Suprapubic skin (tissue), 4 donors: ENCODE data around the gene GLT8D1. TPM values are rescaled to one million over a fixed set of nuclear protein-coding genes. Genes with fewer than 3 reads are reported as not detected.

Experiments used
- DNase-seq, 2 donors: peaks; one replicate each; pipeline ENCODE4 v3.0.0-alpha.2; 2019; ENCODE audit warnings: low spot score in 2 of 2
- H3K27ac ChIP-seq: fragments of 200-600 bp; sonication (generic); one replicate; pipeline ENCODE4 v1.5.1; 2019
- H3K27me3 ChIP-seq: fragments of 200-600 bp; sonication (generic); one replicate; pipeline ENCODE4 v1.5.1; 2019
- H3K36me3 ChIP-seq: fragments of 200-600 bp; sonication (generic); one replicate; pipeline ENCODE4 v1.5.1; 2019
- H3K4me1 ChIP-seq: fragments of 200-600 bp; sonication (generic); one replicate; pipeline ENCODE4 v1.5.1; 2019
- H3K4me3 ChIP-seq: fragments of 200-600 bp; sonication (generic); one replicate; pipeline ENCODE4 v1.5.1; 2019; ENCODE audit warnings: mild to moderate bottlenecking
- H3K9me3 ChIP-seq: fragments of 200-600 bp; sonication (generic); one replicate; pipeline ENCODE4 v1.5.1; 2019
- CTCF ChIP-seq, 2 donors: fragments of 200-600 bp in 1 of 2; fragments of 450-650 bp in 1 of 2; sonication (generic) in 1 of 2; IDR thresholded peaks; one replicate each; pipeline ENCODE4 v1.5.1; 2016 to 2019; ENCODE audit warnings: antibody characterized with exemption in 2 of 2, mild to moderate bottlenecking in 1 of 2, moderate library complexity in 1 of 2
- EP300 ChIP-seq: sonication (generic); formaldehyde crosslinking; IDR thresholded peaks from one replicate; pipeline ENCODE4 v1.6.1; 2017; ENCODE audit warnings: antibody characterized with exemption
- POLR2A ChIP-seq, 2 donors: fragments of 450-650 bp; IDR thresholded peaks; one replicate each; pipeline ENCODE4 v1.6.1; 2017; ENCODE audit warnings: antibody characterized with exemption in 2 of 2, mild to moderate bottlenecking in 2 of 2, moderate library complexity in 2 of 2
- POLR2AphosphoS5 ChIP-seq, 3 donors: sonication (generic); formaldehyde crosslinking; IDR thresholded peaks; one replicate each; pipeline ENCODE4 v1.6.1; 2017; ENCODE audit warnings: antibody characterized with exemption in 3 of 3
- WGBS: methylation state at CpG from one replicate; pipeline ENCODE4 v1.1.5; 2018; 5-methylcytosine and 5-hydroxymethylcytosine counted together
- total RNA-seq, 4 donors: library from RNA; depleted of rRNA; stranded (reverse); fragments of >200 nt; gene quantifications; one replicate each; pipeline ENCODE4 v1.1.0, GENCODE V29; 2016

The GLT8D1 gene
- total RNA-seq, 4 donors from 2014 or later = 24.1 to 43.9 (median 28.7) TPM

GRCh38 chr3:52670621-52671521 is 34.7 kb downstream of the GLT8D1 start:
- no peak overlapping the region for H3K4me3 ChIP-seq
- no peak for TF ChIP-seq EP300
- TF ChIP-seq POLR2AphosphoS5 (IDR thresholded peaks at IDR 0.05) = no peak
- TF ChIP-seq POLR2A (IDR thresholded peaks at IDR 0.05) = no peak
- no peak for DNase-seq
- H3K27ac ChIP-seq = peak overlapping the region; percentile 51
- H3K27me3 ChIP-seq = no peaks in the 10 kb centered on the region
- WGBS = 65% methylated on average over 9 of the region's 9 CpGs
- no peaks in the 10 kb centered on the region for H3K9me3 ChIP-seq
- peaks cover 15% of the 10 kb centered on the region for H3K4me1 ChIP-seq
- peaks cover 59% of the 10 kb centered on the region for H3K36me3 ChIP-seq

GRCh38 chr3:52663098-52663497 is 42.5 kb downstream of the GLT8D1 start:
- Histone ChIP-seq H3K9me3 (no peaks in the 10 kb centered on the region), H3K4me3 (no peak overlapping the region), H3K27me3 (no peaks in the 10 kb centered on the region), H3K4me1 (no peaks in the 10 kb centered on the region), H3K36me3 (peaks cover 78% of the 10 kb centered on the region), H3K27ac (no peak overlapping the region)
- 86% methylated on average over 3 of the region's 3 CpGs for WGBS
- TF ChIP-seq POLR2AphosphoS5 (IDR thresholded peaks at IDR 0.05) (no peak), POLR2A (IDR thresholded peaks at IDR 0.05) (no peak), CTCF (IDR thresholded peaks at IDR 0.05) (no peak), EP300 (no peak)
- DNase-seq = no peak

GRCh38 chr3:52660046-52660445 is 45.5 kb downstream of the GLT8D1 start:
- 79% methylated on average over 3 of the region's 3 CpGs for WGBS

GRCh38 chr3:52655895-52656294 is 49.7 kb downstream of the GLT8D1 start:
- peaks cover 96% of the 10 kb centered on the region for H3K36me3 ChIP-seq
- WGBS = 95% methylated on average over 3 of the region's 3 CpGs
- H3K4me3 ChIP-seq = no peak overlapping the region
- no peak overlapping the region for H3K27ac ChIP-seq
- no peak for DNase-seq
- H3K4me1 ChIP-seq = no peaks in the 10 kb centered on the region
- H3K27me3 ChIP-seq = no peaks in the 10 kb centered on the region
- H3K9me3 ChIP-seq = no peaks in the 10 kb centered on the region
- TF ChIP-seq POLR2A (IDR thresholded peaks at IDR 0.05) (no peak), EP300 (no peak), POLR2AphosphoS5 (IDR thresholded peaks at IDR 0.05) (no peak), CTCF (IDR thresholded peaks at IDR 0.05) (no peak)

More at GRCh38 chr3:52660046-52660445, 45.5 kb downstream of the GLT8D1 start:
- H3K4me3 ChIP-seq = no peak overlapping the region
- no peak overlapping the region for H3K27ac ChIP-seq
- H3K4me1 ChIP-seq = no peaks in the 10 kb centered on the region
- H3K27me3 ChIP-seq = no peaks in the 10 kb centered on the region
- TF ChIP-seq CTCF (IDR thresholded peaks at IDR 0.05) = no peak
- no peak for TF ChIP-seq POLR2A (IDR thresholded peaks at IDR 0.05)
- TF ChIP-seq POLR2AphosphoS5 (IDR thresholded peaks at IDR 0.05) = no peak
- TF ChIP-seq EP300 = no peak
- no peak for DNase-seq
- H3K9me3 ChIP-seq = no peaks in the 10 kb centered on the region
- peaks cover 78% of the 10 kb centered on the region for H3K36me3 ChIP-seq

- Histone ChIP-seq H3K4me1 (no peaks in the 10 kb centered on the region), H3K27me3 (no peaks in the 10 kb centered on the region), H3K9me3 (no peaks in the 10 kb centered on the region), H3K4me3 (no peak overlapping the region), H3K27ac (no peak overlapping the region), H3K36me3 (peaks cover 94% of the 10 kb centered on the region)
- no peak for DNase-seq
- TF ChIP-seq POLR2A (IDR thresholded peaks at IDR 0.05) (no peak), CTCF (IDR thresholded peaks at IDR 0.05) (no peak), POLR2AphosphoS5 (IDR thresholded peaks at IDR 0.05) (no peak), EP300 (no peak)
Measured at GRCh38 chr3:52651592-52651991, 54.0 kb downstream of the GLT8D1 start.
